Middle frontal gyrus (tissue), 1 donor: ENCODE data around the gene CEP131.

Source experiments
- DNase-seq: peaks from one replicate; pipeline ENCODE4 v3.0.0-alpha.2; 2015; ENCODE audit warnings: low spot score; ENCODE audit errors: extremely low spot score

CEP131 gene

DNA sequence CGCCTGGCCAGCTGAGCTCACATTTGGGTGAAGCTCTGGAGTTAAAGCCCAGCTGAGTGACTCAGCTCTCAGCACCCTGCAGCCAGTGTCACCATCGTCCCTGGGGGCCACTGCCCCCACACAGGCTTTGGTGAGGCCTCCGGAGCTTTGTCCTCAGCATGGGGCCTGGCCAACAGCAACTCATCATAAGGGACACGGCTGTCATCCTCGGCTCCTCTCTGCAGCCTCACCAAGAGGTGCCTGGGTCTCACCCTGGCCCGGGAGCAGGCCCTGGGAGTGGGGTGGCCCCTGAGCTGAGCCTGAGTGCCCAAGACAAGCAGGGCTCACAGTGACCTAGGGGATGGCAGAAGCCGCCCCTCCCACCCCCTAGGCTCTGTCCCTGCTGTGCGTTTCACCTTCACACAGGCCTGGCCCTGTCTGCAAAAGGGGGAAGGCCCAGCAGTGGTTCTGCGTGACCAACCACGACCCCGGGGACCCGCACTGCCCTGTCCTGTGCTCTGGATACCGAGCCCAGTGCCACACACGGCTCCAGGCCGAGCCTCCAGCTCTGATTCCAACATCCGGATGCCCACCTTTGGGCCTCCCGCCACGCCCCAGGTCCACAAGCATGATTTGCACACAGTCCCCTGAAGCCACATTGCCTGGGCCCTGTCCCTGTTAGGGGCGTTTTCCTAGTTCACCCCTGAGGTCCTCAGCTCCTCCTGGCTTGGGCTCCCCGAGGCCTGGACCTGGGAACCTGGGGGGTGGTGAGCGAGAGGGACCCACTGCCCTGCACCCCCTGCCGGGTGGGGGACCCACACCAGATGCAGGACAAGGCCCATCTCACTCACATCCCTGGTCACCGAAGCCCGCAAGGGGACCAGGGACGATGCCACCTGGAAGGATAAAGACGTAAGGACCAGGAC is 34.9 kb downstream of the CEP131 start:
- no peak for DNase-seq

DNA sequence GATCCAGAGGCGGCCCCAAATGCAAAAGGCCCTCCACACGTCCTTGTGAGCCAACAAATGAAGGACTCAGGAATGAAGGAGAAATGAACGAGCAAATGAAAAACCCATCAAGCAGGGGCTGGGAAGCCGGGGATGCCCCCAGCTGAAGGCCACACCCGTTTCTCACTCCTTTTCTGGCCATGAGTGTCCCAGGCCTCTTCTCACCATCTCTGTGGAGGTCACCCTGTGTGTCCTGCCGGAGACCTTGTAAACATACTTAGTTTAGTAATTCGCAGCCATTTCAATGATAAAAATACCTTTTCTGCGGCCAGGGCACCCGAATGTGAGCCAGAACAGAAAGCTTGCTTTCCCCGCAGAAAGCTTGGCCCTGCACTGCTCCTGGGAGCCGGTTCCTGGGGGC is 35.6 kb downstream of the CEP131 start:
- no peak for DNase-seq

DNA sequence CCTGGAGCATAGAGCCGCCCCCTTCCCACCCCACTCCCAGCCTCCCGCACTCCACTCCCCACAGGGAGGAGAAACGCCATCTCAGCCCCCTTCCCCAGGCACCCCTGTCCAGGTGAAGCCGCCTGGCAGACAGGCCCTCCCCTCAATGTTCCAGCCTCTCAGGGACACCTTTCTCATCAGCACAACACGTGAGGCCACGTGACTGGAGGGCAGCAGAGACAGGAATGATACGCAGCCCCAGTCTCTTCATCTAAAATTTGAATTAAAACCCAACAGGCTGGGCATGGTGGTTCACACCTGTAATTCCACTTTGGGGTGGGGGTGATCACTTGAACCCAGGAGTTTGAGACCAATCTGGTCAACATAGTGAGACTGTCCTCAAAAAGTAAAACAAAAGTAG is 36.6 kb downstream of the CEP131 start:
- no peak for DNase-seq

DNA sequence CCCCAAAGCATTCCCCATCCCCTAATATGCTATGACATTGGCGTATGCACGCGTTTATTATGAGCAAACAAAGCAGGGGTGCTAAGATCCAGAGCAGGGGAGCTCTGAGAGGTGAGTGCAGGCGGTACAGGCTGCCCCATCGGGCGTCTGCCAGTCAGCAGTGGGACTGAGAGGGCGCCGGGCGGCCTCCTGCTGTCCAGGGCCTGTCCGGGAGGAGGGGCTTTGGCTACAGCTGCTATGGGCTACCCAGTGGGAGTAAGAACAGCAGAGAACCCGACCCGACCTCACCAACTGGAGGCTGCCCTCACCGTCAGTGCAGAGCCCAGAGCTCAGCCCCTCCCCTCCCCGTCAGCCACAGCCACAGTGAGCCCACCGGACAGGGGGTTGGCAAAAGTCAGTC is 38.2 kb downstream of the CEP131 start:
- no peak for DNase-seq

DNA sequence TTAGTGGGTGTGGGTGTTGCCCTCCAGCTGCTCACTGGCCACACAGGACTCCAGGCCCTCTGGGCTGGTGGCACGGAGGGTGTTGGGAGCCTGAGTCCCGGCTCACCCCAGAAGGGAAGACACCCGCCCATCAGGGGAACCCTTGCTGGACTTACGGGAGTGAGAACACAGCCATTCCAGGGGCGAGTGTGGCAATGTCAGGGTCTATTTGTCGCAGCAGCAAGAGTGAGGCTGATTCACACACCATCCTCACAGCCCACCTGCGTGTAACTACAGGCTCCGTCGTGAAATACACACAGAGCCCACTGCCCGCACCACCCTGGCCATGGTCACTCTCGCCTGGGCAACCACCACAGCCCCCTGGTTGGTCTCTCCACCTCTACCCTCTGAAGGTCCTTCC is 39.0 kb downstream of the CEP131 start:
- DNase-seq: no peak

DNA sequence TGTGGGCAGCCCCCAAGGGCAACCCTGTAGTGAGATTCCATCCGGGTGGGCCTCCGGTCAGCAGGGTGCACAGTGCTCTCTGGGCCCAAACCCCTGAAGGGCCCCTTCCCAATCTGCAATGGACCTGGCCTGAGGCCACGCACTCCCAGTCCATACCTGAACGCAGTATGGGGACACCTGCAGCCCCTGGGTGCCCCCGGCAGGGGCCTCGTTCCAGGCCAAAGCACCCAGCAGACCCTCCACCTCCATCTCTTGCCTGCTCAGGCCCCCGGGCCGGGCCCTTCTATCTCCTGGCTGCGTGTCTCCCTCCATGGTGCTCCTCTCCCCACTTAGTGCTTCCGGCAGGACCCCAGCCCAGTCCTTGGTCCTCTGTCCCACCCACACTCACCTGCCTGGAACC is 39.4 kb downstream of the CEP131 start:
- DNase-seq: no peak

DNA sequence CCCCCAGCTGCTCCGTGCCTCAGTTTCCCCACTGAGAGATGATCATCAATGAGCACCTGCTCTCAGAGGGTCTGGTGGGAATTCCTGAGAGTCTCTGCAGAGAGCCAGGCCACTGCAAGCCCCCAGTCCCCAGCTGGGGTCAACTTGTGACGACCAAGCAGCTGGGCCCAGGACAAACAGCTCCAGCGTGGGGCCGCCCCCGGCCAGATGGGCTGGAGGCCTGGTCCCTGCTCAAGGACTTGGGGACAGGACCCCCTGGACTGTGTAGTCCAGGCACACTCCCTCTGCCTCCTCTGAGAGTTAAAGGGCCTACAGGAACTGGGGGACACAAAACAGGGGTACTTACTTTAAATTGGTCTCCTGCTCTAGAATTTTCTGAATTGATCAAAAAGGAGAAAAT is 40.2 kb downstream of the CEP131 start:
- DNase-seq: no peak

DNA sequence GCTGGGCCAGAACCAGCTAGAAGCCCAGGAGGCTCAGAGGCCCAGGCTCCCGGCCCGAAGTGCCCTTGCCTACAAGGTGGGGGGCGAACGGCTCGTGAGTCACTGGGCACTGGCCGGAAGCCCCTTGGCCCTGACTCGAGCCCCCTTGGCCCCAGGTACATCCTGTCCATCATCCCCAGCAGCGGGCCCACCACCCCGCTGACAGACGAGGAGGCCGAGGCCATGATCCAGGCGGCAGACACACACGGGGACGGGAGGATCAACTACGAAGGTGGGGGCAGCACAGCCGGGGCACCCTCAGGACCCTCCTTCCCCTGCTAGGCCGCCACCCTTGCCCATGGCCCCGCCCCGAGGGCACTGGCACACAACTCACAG is 41.0 kb downstream of the CEP131 start:
- DNase-seq: no peak

DNA sequence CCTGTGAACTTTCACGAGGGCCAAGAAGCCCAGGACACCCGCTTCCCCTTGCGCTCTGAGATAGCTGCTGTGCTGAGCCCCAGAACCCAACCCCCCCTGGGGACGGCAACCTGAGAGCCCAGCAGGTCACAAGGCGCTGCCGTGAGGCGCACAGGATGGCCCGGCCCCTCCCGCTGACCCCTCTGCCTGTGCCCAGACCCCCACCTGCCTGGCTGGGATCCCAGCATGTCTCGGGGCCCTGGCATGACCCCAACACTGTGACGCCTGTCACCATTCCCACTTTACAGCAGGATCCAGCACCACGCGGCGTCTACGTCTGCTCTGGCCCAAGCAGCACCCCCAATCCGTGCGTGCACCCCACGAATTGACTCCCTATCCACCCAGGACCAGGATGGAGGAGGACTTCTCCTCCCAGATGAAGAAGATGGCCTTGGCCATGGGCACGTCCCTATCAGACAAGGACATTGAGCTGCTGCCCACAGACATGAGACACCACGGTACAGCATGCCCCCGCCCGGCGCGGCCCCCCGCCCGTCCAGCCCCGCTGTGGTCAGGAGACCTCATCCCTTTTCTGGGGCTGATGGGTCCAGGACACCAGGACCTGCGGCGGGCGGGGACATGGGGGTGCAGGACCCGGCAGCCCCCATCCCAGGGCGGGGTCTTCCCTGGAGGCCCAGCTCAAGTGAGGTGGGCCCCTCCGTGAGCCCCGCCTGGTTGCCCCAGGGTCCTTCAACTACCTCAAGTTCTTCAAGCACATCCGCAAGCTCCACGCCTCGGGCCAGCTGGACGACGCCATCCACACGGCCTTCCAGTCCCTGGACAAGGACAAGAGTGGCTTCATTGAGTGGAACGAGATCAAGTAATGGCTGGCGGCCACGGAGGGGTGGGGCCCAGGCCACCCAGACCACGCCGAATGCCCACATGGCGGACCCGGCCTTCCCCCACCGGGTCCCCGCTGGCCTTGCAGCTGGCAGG is 41.6 kb downstream of the CEP131 start:
- no peak for DNase-seq

DNA sequence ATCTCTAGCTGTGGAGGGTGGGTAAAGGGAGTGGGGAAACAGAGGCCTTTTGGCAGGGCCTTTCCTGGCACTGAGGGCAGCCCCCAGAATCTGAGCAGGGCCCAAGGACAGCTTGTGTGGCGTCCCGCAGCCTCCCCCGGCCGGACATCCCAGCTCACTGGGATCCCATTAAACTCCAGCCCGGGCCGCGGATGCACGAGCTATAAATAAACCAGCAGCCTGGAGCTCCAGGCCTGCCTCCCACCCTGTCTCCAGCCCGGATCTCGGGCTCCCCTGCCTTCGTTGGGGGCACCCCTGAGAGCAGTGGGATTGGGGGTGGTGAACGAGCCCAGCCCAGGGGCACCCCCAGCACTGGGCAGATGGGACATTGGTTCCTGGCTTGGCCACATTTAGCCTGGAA is 42.9 kb downstream of the CEP131 start:
- no peak for DNase-seq

DNA sequence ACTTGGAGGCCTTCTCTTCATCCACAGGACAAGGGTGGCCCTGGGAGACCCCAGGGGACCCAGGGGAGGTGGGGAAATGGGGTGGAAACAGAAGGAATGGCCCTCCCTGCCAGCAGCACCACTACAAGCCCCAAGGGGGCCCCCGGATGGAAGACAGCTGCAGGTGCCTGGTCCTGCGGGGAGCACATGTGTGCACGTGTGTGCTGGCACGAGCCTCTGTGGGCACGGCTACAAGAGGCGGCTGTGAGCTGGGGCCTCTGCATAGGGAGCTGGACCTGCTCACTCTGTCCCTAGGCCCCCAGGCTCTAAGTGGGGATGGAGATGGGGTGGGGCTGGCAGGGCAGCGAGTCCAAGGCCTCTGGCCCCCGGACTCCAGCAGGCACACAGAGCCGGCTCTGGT is 43.5 kb downstream of the CEP131 start:
- no peak for DNase-seq

DNA sequence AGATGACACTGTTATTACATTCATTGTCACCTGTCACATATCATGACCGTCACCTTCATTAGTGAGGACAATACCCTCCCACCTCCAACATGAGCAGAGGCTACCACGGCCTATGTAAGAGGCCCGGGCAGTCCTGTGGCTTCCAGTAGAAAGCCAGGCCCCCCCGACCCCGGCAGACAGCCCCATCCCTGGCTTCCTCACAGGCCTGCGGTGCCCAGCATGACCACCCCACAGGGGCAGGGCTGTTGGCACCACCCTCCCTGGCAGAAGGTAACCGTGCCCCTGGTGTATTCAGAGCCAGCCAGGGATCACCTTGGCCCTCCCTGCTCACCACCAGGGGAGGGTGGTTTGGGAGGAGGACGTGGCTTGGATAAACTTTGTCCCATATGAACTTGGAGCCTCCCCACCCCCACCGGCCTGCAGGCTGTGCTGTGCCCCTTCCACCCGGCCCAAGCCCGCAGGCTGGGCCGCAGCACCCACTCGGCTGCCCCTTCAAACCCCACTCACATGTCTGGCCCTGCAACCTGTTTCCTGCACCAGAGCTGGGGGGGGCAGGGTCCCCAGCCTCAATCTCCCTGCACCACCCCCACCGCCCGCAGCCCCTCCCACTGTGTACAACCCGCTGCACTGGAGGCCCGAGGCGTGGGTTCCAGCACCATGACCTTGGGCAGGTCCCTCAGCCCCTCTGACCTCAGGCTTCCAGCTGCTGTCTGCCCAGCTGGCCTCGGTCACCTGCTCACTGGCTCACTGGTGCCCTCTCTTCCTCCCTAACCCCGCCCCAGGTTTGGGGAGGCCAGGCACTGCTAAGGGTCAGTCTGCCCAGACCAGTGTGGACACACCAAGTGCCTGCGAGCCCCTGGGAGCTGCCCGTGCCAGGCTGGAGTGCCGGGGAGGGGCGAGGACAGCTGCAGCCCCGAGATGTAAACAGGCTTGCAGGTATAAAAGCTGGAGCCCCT is 44.4 kb downstream of the CEP131 start:
- DNase-seq: no peak

DNA sequence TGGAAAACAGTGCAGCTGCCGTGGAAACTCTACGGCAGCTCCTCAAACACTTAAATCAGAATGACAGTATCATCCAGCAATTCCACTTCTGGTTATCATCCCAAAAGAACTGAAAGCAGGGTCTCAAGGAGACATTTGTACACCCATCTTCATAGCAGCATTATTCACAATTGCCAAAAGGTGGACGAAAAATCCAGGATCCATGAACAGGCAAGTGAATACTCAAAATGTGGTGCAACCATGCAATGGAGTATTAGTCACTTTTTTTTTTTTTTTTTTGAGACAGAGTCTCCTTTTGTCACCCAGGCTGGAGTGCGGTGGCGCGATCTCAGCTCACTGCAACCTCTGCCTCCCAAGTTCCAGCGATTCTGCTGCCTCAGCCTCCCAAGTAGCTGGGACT is 46.1 kb downstream of the CEP131 start:
- no peak for DNase-seq

DNA sequence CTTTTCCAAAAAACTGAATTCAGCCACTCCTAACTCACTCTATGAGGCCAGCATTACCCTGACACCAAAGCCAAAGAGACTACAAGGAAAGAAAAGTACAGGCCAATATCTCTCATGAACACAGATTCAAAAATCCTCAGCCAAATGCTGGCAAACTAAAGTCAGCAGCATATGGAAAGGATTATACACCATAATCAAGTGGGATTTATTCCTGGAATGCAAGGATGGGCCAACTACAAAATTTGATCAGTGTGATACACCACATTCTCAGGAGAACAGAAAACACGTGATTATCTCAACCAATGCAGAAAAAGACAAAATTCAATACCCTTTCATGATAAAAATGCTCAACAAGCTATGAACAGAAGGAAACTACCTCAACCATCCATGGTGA is 49.0 kb downstream of the CEP131 start:
- no peak for DNase-seq

DNA sequence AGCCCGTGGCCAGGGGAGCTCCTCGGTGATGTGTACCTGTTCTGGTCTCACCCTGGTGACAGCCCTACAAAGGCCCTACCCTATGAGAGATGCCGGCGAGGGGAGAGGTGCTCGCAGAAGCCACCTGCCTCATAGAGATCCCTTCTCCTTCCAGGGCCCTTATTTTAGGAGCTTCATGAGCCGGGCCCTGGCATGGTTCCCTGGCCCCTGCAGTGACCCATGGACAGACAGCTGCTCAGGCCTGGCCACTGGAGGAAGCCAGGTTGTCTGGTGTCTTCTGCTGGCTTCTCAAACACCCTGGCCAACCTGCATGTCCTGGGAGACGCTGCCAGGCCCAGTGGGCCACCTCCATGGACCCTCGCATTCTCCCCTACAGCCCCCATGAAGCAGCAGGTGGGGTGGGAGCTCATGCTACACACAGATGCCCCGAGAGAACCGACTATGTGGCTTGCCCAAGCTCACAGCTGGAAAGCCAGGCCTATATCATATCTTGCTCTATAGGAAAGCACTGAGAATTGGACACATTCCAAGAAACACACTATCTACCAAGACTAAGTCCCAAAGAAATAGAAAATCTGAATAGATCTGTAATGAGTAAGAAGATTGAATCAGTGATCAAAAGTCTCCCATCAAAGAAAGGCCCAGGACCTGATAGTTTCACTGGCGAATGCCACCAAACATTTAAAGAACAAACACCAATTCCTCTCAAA is 49.6 kb downstream of the CEP131 start:
- no peak for DNase-seq

DNA sequence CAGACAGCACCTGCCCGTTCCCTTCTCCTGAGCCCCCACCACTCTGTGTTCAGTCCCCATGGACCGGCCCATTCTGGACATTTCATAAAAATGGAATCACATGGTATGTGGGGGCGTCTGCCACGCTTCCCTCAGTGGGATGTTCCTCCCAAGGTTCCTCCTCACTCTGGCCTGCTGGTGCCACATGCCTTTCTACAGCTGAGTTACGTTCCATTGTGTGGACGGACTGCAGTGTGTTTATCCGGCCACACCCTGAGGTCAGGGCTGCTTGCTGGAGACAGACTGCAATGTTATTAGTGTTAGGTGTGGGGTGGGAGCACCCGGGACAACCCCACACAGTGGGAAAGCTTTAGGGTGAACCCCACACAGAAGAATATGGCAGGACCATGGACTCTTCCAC is 50.8 kb downstream of the CEP131 start:
- no peak for DNase-seq

DNA sequence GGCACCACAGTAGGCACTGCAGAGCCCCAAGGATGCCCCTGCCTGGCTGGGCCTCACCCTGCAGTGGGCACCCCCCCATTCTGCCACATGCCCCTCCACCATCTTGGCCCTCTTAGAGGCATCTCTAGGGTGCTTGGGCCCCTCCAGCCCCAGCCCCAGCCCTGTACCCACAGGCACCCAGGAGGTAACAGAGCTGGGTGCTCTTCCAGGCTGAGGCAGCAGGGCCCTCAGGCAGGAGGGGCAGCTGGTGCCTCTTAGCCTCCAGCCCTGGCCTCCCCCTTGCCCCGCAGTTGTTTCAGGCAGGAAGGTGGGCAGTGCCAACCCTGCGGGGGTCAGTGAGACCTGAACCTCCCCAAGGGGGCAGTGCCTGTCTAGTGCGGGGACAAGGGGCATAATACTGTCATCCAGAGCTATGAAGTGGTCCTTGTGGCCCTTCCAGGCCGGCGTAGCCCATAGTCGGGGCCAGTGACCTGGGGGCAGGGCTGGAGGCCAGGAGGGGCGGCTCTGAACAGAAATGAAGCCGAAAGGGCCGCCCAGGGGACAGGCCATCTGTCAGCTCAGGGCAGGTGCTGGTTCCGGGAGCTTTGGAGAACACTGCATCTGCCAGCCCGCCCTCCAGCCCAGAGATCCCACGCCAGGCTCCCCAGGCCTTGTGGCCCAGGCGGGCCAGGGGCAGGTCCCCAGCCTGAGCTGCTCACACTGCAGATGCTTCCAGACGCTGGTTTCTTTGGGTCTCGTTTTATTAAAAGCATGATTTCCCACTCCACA is 51.9 kb downstream of the CEP131 start:
- DNase-seq: no peak

DNA sequence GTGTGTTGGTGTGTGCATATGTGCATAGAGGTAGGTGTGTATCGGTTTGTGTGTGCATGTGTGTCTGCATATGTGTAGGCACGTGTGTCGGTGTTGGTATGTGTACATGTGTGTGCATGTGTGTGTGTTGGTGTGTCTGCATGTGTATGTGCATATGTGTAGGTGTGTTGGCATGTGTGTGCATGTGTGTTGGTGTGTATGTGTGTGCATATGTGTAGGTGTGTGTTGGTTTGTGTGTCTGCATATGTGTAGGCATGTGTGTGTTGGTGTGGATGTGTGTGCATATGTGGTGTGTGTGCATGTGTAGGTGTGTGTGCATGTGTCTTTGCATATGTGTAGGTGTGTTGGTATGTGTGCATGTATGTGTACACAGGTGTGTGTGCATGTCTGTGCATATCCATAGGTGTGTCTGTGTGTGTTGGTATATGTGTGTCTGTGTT is 52.9 kb downstream of the CEP131 start:
- no peak for DNase-seq

DNA sequence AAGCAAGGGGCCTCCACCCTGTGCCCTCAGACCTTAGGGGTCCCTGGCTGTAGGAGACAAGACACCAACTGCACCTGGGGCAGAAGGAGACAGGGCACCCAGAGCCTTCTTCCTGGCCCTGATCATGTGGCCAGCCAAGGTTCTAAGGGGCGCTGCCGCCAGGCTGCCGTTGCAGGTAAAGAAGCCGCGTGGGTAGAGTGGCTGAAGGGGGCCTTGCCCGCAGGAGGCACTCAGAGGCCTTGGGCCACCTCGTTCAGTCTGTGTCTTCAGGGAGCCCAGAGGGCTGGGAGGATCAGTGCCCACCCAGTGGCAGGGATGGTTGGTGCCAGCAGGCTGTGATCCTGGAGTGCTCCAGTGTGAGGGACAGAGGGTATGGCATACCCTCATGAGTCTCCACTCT is 55.1 kb downstream of the CEP131 start:
- no peak for DNase-seq

DNA sequence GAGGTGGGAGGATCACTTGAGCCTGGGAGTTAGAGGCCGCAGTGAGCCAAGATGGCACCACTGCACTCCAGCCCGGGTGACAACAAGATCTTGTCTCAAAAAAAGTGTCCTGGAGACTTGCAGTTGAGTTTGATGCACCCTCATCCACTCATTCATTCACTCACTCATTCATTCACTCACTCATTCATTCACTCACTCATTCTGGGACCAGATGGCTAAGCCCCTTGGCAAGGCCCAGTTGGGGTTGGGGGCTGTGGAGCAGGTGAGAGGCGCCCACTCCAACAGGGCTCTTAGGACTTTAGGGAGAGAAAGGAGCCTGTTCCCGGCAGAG is 55.6 kb downstream of the CEP131 start:
- DNase-seq: no peak
